HCT116 (cell line): Measurements from ENCODE around the gene ERCC4. TPM values are rescaled to one million over a fixed set of nuclear protein-coding genes. Genes with fewer than 3 reads are reported as not detected.
A peak's percentile ranks its signal among the peaks of the same experiment; 100 is the strongest.

Experiments
- ATAC-seq: fragments of 200-7000 bp; cut with Tn5 transposase; 2 replicates; pipeline ENCODE4 v1.9.1; 2020; ENCODE audit warnings: mild to moderate bottlenecking, moderate library complexity
- BruUV-seq: library from RNA; stranded (reverse); fragments of 400-500 nt; replicated peaks from 2 replicates; lab custom pipeline; 2021; lab: Mats Ljungman, UMichigan
- CTCF ChIA-PET: fragments of 300-600 bp; sonication (Branson Sonifier 250); formaldehyde crosslinking; loops from one replicate; lab custom pipeline; 2021; ENCODE audit warnings: antibody characterized with exemption; lab: Charles Lee
- POLR2A ChIA-PET: fragments of 300-600, 350-600 bp; sonication (Branson Sonifier 250); formaldehyde crosslinking; loops from one replicate; lab custom pipeline; 2021; ENCODE audit warnings: antibody characterized with exemption; lab: Charles Lee
- RAD21 ChIA-PET, 2 experiments: fragments of 300-600 bp; sonication (Branson Sonifier 250); formaldehyde crosslinking; loops; one replicate each; lab custom pipeline; 2023; ENCODE audit warnings: low total read pairs in 2 of 2; ENCODE audit not compliant: uncharacterized antibody in 2 of 2, unreplicated experiment in 2 of 2, low non-redundant PET in 1 of 2; lab: Charles Lee
- DNase-seq: peaks from one replicate; pipeline ENCODE4 v3.0.0-alpha.2; 2010; ENCODE audit warnings: low read depth, low spot score
- H2AFZ ChIP-seq: fragments of 200-600 bp; shearing (Covaris generic), sonication (generic); 2 replicates; pipeline ENCODE4 v1.6.1; 2017; ENCODE audit warnings: low read depth, mixed run types, mixed read lengths, antibody characterized with exemption, low read length; ENCODE audit not compliant: poor library complexity, severe bottlenecking
- H3K27ac ChIP-seq: 2 replicates; pipeline ENCODE4 v1.5.1; 2012; ENCODE audit warnings: low read depth, low read length
- H3K27me3 ChIP-seq: fragments of 200-600 bp; sonication (generic); 2 replicates; pipeline ENCODE4 v1.6.1; 2016; ENCODE audit warnings: mixed run types, low read length, mixed read lengths; ENCODE audit not compliant: insufficient read depth
- H3K36me3 ChIP-seq, 2 experiments: fragments of 200-500 bp in 1 of 2; fragments of 200-600 bp in 1 of 2; sonication (Bioruptor generic) in 1 of 2; sonication (generic) in 1 of 2; 2 replicates each; pipeline versions ENCODE4 v1.5.1 to v1.6.1; 2014 to 2016; ENCODE audit warnings: low read length in 2 of 2, inconsistent platforms in 1 of 2, mixed read lengths in 1 of 2, mixed run types in 1 of 2; ENCODE audit not compliant: insufficient read depth in 2 of 2, control insufficient read depth in 1 of 2
- H3K4me1 ChIP-seq, 2 experiments: fragments of 200-600 bp in 1 of 2; sonication (generic) in 1 of 2; 2 replicates each; pipeline versions ENCODE4 v1.5.1 to v1.6.1; 2012 to 2017; ENCODE audit warnings: low read length in 2 of 2, inconsistent platforms in 1 of 2, mild to moderate bottlenecking in 1 of 2, mixed read lengths in 1 of 2, mixed run types in 1 of 2, moderate library complexity in 1 of 2; ENCODE audit not compliant: insufficient read depth in 2 of 2, control insufficient read depth in 1 of 2
- H3K4me2 ChIP-seq: fragments of 200-600 bp; sonication (generic); 2 replicates; pipeline ENCODE4 v1.6.1; 2017; ENCODE audit warnings: mixed run types, low read length, mixed read lengths
- H3K4me3 ChIP-seq, 2 experiments: fragments of 200-600 bp in 1 of 2; sonication (generic) in 1 of 2; replicated peaks in 1 of 2; 2 replicates each; pipeline ENCODE4 v1.5.1; 2011 to 2016; ENCODE audit warnings: low read length in 2 of 2, control low read depth in 1 of 2, low read depth in 1 of 2, mild to moderate bottlenecking in 1 of 2, mixed read lengths in 1 of 2, mixed run types in 1 of 2
- H3K79me2 ChIP-seq: fragments of 200-600 bp; sonication (generic); 2 replicates; pipeline ENCODE4 v1.6.1; 2017; ENCODE audit warnings: mild to moderate bottlenecking, mixed run types, low read length, moderate library complexity, mixed read lengths; ENCODE audit not compliant: insufficient read depth
- H3K9ac ChIP-seq: fragments of 200-600 bp; sonication (generic); 2 replicates; pipeline ENCODE4 v1.6.1; 2016; ENCODE audit warnings: low read length, mixed read lengths
- H3K9me2 ChIP-seq: fragments of 200-600 bp; sonication (generic), shearing (Covaris generic); 2 replicates; pipeline ENCODE4 v1.6.1; 2017; ENCODE audit warnings: mixed run types, mild to moderate bottlenecking, moderate library complexity; ENCODE audit not compliant: insufficient read depth
- H3K9me3 ChIP-seq, 2 experiments: fragments of 200-500 bp in 1 of 2; fragments of 200-600 bp in 1 of 2; sonication (Bioruptor generic) in 1 of 2; sonication (generic) in 1 of 2; 2 replicates each; pipeline ENCODE4 v1.6.1; 2014 to 2017; ENCODE audit warnings: low read length in 2 of 2, mixed read lengths in 2 of 2, inconsistent platforms in 1 of 2, low read depth in 1 of 2, mild to moderate bottlenecking in 1 of 2, mixed run types in 1 of 2, moderate library complexity in 1 of 2; ENCODE audit not compliant: control insufficient read depth in 1 of 2, insufficient read depth in 1 of 2
- H4K20me1 ChIP-seq: fragments of 200-600 bp; sonication (generic), shearing (Covaris generic); 2 replicates; pipeline ENCODE4 v1.6.1; 2017; ENCODE audit warnings: mixed run types, mild to moderate bottlenecking, moderate library complexity; ENCODE audit not compliant: insufficient read depth
- FOSL1 ChIP-seq: IDR thresholded peaks from 2 replicates; pipeline ENCODE4 v1.6.1; 2012; ENCODE audit warnings: low read depth
- RAD21 ChIP-seq: IDR thresholded peaks from 2 replicates; pipeline ENCODE4 v1.6.1; 2012; ENCODE audit warnings: low read depth, mild to moderate bottlenecking
- SRF ChIP-seq: IDR thresholded peaks from 2 replicates; pipeline ENCODE4 v1.6.1; 2012; ENCODE audit warnings: low read depth
- YY1 ChIP-seq: IDR thresholded peaks from 2 replicates; pipeline ENCODE4 v1.6.1; 2011; ENCODE audit warnings: low read length, low read depth, moderate library complexity, mild to moderate bottlenecking; ENCODE audit not compliant: insufficient replicate concordance; ENCODE audit errors: extremely low read depth
- ZFX ChIP-seq: fragments of 450-650 bp; IDR thresholded peaks from 2 replicates; pipeline ENCODE4 v1.6.1; 2017
- intact Hi-C: fragments of 100-400 bp; cut with micrococcal nuclease; formaldehyde crosslinking; loops from 2 replicates; pipeline ENCODE4 v1.10.0; 2022
- total RNA-seq: library from RNA; stranded (reverse); gene quantifications from one replicate; pipeline ENCODE4 v1.2.1, GENCODE V29; 2021; ENCODE audit not compliant: unreplicated experiment
- TF ChIP-seq, protein P1 (sequence below), 3 experiments: fragments of 200-600 bp in 1 of 3; sonication (generic) in 1 of 3; IDR thresholded peaks in 2 of 3; conservative IDR thresholded peaks in 1 of 3; 2 replicates each; pipeline ENCODE4 v1.5.1; 2012 to 2017; ENCODE audit warnings: low read depth in 2 of 3, low read length in 2 of 3, antibody characterized with exemption in 1 of 3, borderline replicate concordance in 1 of 3, control low read depth in 1 of 3, mild to moderate bottlenecking in 1 of 3, mixed read lengths in 1 of 3, mixed run types in 1 of 3, moderate library complexity in 1 of 3; ENCODE audit not compliant: insufficient read depth in 1 of 3
- TF ChIP-seq, protein P2 (sequence below): IDR thresholded peaks from 2 replicates; pipeline ENCODE4 v1.6.1; 2012

Gene ERCC4
- total RNA-seq, 1 experiment from 2014 or later: 10.4 TPM

DNA sequence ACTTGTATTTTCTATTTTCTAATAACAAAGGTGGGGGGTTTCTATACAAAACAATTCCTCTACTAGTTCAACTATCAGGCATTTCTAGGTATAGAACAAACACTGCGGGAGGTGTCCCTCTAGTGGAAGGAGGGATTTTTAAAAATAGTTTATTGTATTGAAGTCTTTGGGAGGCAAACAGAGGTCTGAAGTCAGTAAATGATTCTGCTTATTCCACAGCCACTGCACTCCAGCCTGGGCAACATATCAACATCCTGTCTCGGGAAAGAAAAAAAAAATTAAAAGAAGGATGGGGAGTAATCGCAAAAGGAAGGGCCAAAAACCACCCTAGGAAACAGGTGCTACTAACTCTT, 648 bp upstream of the ERCC4 start:
- Histone ChIP-seq H3K36me3 (peaks cover 0 to 3% of the 10 kb centered on the region in 2 experiments; a peak in 1 of 4 replicates), H3K79me2 (no peaks in the 10 kb centered on the region; the same call in 1 of the 2 replicates), H3K4me3 (peak overlapping the region; percentile 27 to 98), H3K4me1 (peaks cover 7 to 15% of the 10 kb centered on the region in 2 experiments), H3K9ac (peak overlapping the region; percentile 23; the same call in 1 of the 2 replicates), H3K4me2 (peak overlapping the region; percentile 95), H3K27ac (peak overlapping the region; percentile 51), H3K9me3 (no peaks in the 10 kb centered on the region), H2AFZ (peak overlapping the region; percentile 96), H4K20me1 (no peaks in the 10 kb centered on the region), H3K9me2 (no peaks in the 10 kb centered on the region), H3K27me3 (no peaks in the 10 kb centered on the region)
- RAD21 ChIA-PET: interaction anchor here (0.7 to 1.2 kb wide), 5 partner anchors 177 to 583 kb away, joined by 3 to 5 read pairs (median 3); no protein-coding TSS in a partner anchor
- TF ChIP-seq ZFX (no peak), SRF (0 out of 2 replicates have a peak, but pooled peaks have one; percentile 29), FOSL1 (peak; percentile 30; the same call in 1 of the 2 replicates), RAD21 (peak; percentile 51; the same call in 1 of the 2 replicates), YY1 (no peak)
- TF ChIP-seq, protein P1, sequence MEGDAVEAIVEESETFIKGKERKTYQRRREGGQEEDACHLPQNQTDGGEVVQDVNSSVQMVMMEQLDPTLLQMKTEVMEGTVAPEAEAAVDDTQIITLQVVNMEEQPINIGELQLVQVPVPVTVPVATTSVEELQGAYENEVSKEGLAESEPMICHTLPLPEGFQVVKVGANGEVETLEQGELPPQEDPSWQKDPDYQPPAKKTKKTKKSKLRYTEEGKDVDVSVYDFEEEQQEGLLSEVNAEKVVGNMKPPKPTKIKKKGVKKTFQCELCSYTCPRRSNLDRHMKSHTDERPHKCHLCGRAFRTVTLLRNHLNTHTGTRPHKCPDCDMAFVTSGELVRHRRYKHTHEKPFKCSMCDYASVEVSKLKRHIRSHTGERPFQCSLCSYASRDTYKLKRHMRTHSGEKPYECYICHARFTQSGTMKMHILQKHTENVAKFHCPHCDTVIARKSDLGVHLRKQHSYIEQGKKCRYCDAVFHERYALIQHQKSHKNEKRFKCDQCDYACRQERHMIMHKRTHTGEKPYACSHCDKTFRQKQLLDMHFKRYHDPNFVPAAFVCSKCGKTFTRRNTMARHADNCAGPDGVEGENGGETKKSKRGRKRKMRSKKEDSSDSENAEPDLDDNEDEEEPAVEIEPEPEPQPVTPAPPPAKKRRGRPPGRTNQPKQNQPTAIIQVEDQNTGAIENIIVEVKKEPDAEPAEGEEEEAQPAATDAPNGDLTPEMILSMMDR (IDR thresholded peaks at IDR 0.05 in 2 of 3, conservative IDR thresholded peaks at IDR 0.05 in 1 of 3; ENCODE audit: borderline replicate concordance in 1 of 3, insufficient read depth in 1 of 3, low read depth in 2 of 3, low read length in 2 of 3): peak in 1 of 3 experiments; percentile 29; a peak in 1 of 6 replicates
- TF ChIP-seq, protein P2, sequence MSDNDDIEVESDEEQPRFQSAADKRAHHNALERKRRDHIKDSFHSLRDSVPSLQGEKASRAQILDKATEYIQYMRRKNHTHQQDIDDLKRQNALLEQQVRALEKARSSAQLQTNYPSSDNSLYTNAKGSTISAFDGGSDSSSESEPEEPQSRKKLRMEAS: 0 out of 2 replicates have a peak, but pooled peaks have one; percentile 1
- POLR2A ChIA-PET: interaction anchor here (0.6 to 1.5 kb wide), 3 partner anchors 365 to 382 kb away, joined by 3 to 8 read pairs (median 3); no protein-coding TSS in a partner anchor
- CTCF ChIA-PET: interaction anchor here (0.6 to 2.0 kb wide), 36 partner anchors 9 to 627 kb away, joined by 3 to 19 read pairs (median 4); no protein-coding TSS in a partner anchor
- ATAC-seq (peak; percentile 28), DNase-seq (peak; percentile 51)
- intact Hi-C loops: loop anchor here (1.0 kb wide), 2 partner anchors 53 to 366 kb away; no protein-coding TSS in a partner anchor
- BruUV-seq: no TSS peak
